HepG2 (cell line): ENCODE results near the gene MAGED2. TPM values are rescaled to one million over a fixed set of nuclear protein-coding genes. Genes with fewer than 3 reads are reported as not detected.

ENCODE experiments used
- ATAC-seq: fragments of 200-7000 bp; cut with Tn5 transposase; 3 replicates; pipeline ENCODE4 v1.9.1; 2020; ENCODE audit warnings: mild to moderate bottlenecking, moderate library complexity
- BruUV-seq: library from RNA; stranded (reverse); fragments of 400-500 nt; replicated peaks from 2 replicates; lab custom pipeline; 2021; lab: Mats Ljungman, UMichigan
- CTCF ChIA-PET: fragments of 300-600 bp; formaldehyde crosslinking; extraction: SDS; loops from one replicate; lab custom pipeline; 2021; ENCODE audit warnings: low total read pairs, inconsistent platforms, low intra/inter-chr PET ratio; lab: Yijun Ruan, JAX
- POLR2A ChIA-PET: fragments of 350-600 bp; sonication (Branson Sonifier 250); formaldehyde crosslinking; loops from one replicate; lab custom pipeline; 2020; ENCODE audit warnings: antibody characterized with exemption, inconsistent platforms; lab: Yijun Ruan, JAX
- DNase-seq: peaks from one replicate; pipeline ENCODE4 v3.0.0-alpha.2; 2015; ENCODE audit warnings: low spot score
- FAIRE-seq: peaks from 3 replicates; lab custom pipeline; 2011; peaks lifted over from hg19 to GRCh38; lab: Jason Lieb, UNC
- H2AFZ ChIP-seq: one replicate; pipeline ENCODE4 v1.6.1; 2011; ENCODE audit warnings: low read length, inconsistent platforms
- H3K27ac ChIP-seq: fragments of 300-600 bp; 3 replicates; pipeline ENCODE4 v1.8.0; 2011; ENCODE audit warnings: mixed run types, mild to moderate bottlenecking, mixed read lengths, low read length, inconsistent platforms; ENCODE audit not compliant: insufficient read depth; ENCODE audit errors: extremely low read length
- H3K27me3 ChIP-seq, 2 experiments: fragments of 200-600 bp in 1 of 2; 2 replicates in 1 of 2; 3 replicates in 1 of 2; pipeline versions ENCODE4 v1.6.0 to v1.8.0; 2011; ENCODE audit warnings: low read length in 2 of 2, mild to moderate bottlenecking in 2 of 2, moderate library complexity in 2 of 2, inconsistent platforms in 1 of 2; ENCODE audit not compliant: insufficient read depth in 2 of 2, control insufficient read depth in 1 of 2
- H3K36me3 ChIP-seq, 2 experiments: fragments of 200-600 bp in 1 of 2; replicated peaks in 1 of 2; 2 replicates in 1 of 2; 3 replicates in 1 of 2; pipeline versions ENCODE4 v1.5.1 to v1.8.0; 2011; ENCODE audit warnings: low read length in 2 of 2, inconsistent platforms in 1 of 2; ENCODE audit not compliant: insufficient read depth in 2 of 2, control insufficient read depth in 1 of 2
- H3K4me1 ChIP-seq: 2 replicates; pipeline ENCODE4 v1.5.1; 2012; ENCODE audit warnings: low read length, inconsistent platforms; ENCODE audit not compliant: insufficient read depth
- H3K4me2 ChIP-seq: 2 replicates; pipeline ENCODE4 v1.6.0; 2011; ENCODE audit warnings: low read depth, low read length, inconsistent platforms
- H3K4me3 ChIP-seq, 3 experiments: fragments of 200-600 bp in 1 of 3; sonication (generic), shearing (Covaris generic) in 1 of 3; replicated peaks in 1 of 3; 2 replicates each; pipeline ENCODE4 v1.5.1; 2011 to 2016; ENCODE audit warnings: low read length in 3 of 3, inconsistent platforms in 2 of 3, low read depth in 2 of 3, mild to moderate bottlenecking in 2 of 3, control low read depth in 1 of 3, mixed read lengths in 1 of 3; ENCODE audit not compliant: insufficient read depth in 1 of 3
- H3K79me2 ChIP-seq: one replicate; pipeline ENCODE4 v1.6.1; 2011; ENCODE audit warnings: low read length, inconsistent platforms; ENCODE audit not compliant: insufficient read depth
- H3K9ac ChIP-seq: 2 replicates; pipeline ENCODE4 v1.6.0; 2011; ENCODE audit warnings: mild to moderate bottlenecking, low read depth, low read length, inconsistent platforms; ENCODE audit not compliant: insufficient read depth
- H3K9me3 ChIP-seq: 2 replicates; pipeline ENCODE4 v1.5.1; 2012; ENCODE audit warnings: mild to moderate bottlenecking, low read length
- H4K20me1 ChIP-seq: 2 replicates; pipeline ENCODE4 v1.6.0; 2011; ENCODE audit warnings: inconsistent platforms, mild to moderate bottlenecking, low read length, moderate library complexity; ENCODE audit not compliant: insufficient read depth
- BATF2 ChIP-seq: sonication (generic); formaldehyde crosslinking; IDR thresholded peaks from 2 replicates; pipeline ENCODE4 v1.8.0; 2022; ENCODE audit warnings: mild to moderate bottlenecking, missing genetic modification reagents, moderate library complexity
- DPF2 ChIP-seq: sonication (generic); formaldehyde crosslinking; IDR thresholded peaks from 2 replicates; pipeline ENCODE4 v1.4.0; 2020; ENCODE audit warnings: mild to moderate bottlenecking, low read depth, missing genetic modification reagents, borderline replicate concordance
- HOXA7 ChIP-seq: sonication (generic); formaldehyde crosslinking; IDR thresholded peaks from 2 replicates; pipeline ENCODE4 v1.8.1; 2022; ENCODE audit warnings: mild to moderate bottlenecking, missing genetic modification reagents, moderate library complexity
- MLX ChIP-seq: IDR thresholded peaks from 2 replicates; pipeline ENCODE4 v1.6.1; 2016
- ZBTB37 ChIP-seq: sonication (generic); formaldehyde crosslinking; IDR thresholded peaks from 2 replicates; pipeline ENCODE4 v1.4.0; 2020; ENCODE audit warnings: mild to moderate bottlenecking, missing genetic modification reagents
- ZBTB43 ChIP-seq: sonication (generic); formaldehyde crosslinking; conservative IDR thresholded peaks from 2 replicates; pipeline ENCODE4 v1.4.0; 2020; ENCODE audit warnings: missing genetic modification reagents
- ZHX2 ChIP-seq, 2 experiments: sonication (generic) in 1 of 2; formaldehyde crosslinking in 1 of 2; IDR thresholded peaks; 2 replicates each; pipeline versions ENCODE4 v1.6.1 to v1.9.0; 2014 to 2022; ENCODE audit warnings: antibody characterized with exemption in 1 of 2, borderline replicate concordance in 1 of 2, inconsistent platforms in 1 of 2, low read depth in 1 of 2, missing genetic modification reagents in 1 of 2
- ZKSCAN5 ChIP-seq: sonication (generic); formaldehyde crosslinking; IDR thresholded peaks from 2 replicates; pipeline ENCODE4 v1.5.1; 2020; ENCODE audit warnings: mild to moderate bottlenecking, missing genetic modification reagents
- ZNF616 ChIP-seq: sonication (generic); formaldehyde crosslinking; IDR thresholded peaks from 2 replicates; pipeline ENCODE4 v1.5.0; 2020; ENCODE audit warnings: low read depth, mild to moderate bottlenecking, missing genetic modification reagents
- ZUFSP ChIP-seq: sonication (generic); formaldehyde crosslinking; IDR thresholded peaks from 2 replicates; pipeline ENCODE4 v1.9.0; 2021; ENCODE audit warnings: missing genetic modification reagents, mild to moderate bottlenecking, borderline replicate concordance
- WGBS: methylation state at CpG from one replicate; pipeline ENCODE4 v1.1.6; 2017; ENCODE audit warnings: low lambda C conversion rate; 5-methylcytosine and 5-hydroxymethylcytosine counted together
- in situ Hi-C: cut with HindIII; loops from 2 replicates; pipeline ENCODE4 v1.10.0; 2017; ENCODE audit warnings: low pct_unique_long_range_greater_than_20kb; ENCODE audit not compliant: extremely low pct_ligation_motif_present
- intact Hi-C: fragments of 100-400 bp; cut with micrococcal nuclease; formaldehyde crosslinking; loops from one replicate; pipeline ENCODE4 v1.10.0; 2022; ENCODE audit not compliant: unreplicated experiment
- polyA plus RNA-seq, 8 experiments: library from polyadenylated mRNA; depleted of rRNA in 3 of 8; stranded (reverse) in 7 of 8; unstranded in 1 of 8; fragments of >200 nt; fragmentation: Illumina TruSeq in 4 of 8; extraction: Trizol in 4 of 8; gene quantifications; 2 replicates each; pipeline versions ENCODE4 v1.2.1 to v1.2.3, GENCODE V29; 2011 to 2016; ENCODE audit warnings: low read depth in 4 of 8, missing spikeins in 1 of 8, mixed read lengths in 1 of 8; ENCODE audit not compliant: insufficient read depth in 1 of 8
- total RNA-seq, 5 experiments: library from RNA; depleted of rRNA; stranded (reverse); fragments of >200 nt; fragmentation: Illumina TruSeq; extraction: Trizol; gene quantifications; 2 replicates each; pipeline ENCODE4 v1.2.3, GENCODE V29; 2016; ENCODE audit warnings: low read depth in 1 of 5

The MAGED2 gene
- total and polyA plus RNA-seq, 2 of the 13 experiments (the other 11 are each of a cell fraction or from before 2014, with no cell fraction given): 142 to 153 TPM

- intact Hi-C loops: no loop called here
- Histone ChIP-seq H3K4me1 (no peaks in the 10 kb centered on the region), H3K79me2 (no peaks in the 10 kb centered on the region), H3K36me3 (peaks cover 3 to 4% of the 10 kb centered on the region in 2 experiments; a peak in 1 of 5 replicates), H3K4me2 (no peak overlapping the region), H3K9ac (no peak overlapping the region), H3K9me3 (no peaks in the 10 kb centered on the region), H2AFZ (no peak overlapping the region), H3K4me3 (no peak overlapping the region), H3K27ac (no peak overlapping the region), H3K27me3 (no peaks in the 10 kb centered on the region), H4K20me1 (no peaks in the 10 kb centered on the region)
- WGBS: 58% methylated on average over 2 of the region's 5 CpGs
- in situ Hi-C loops: no loop called here
- ChIA-PET CTCF (no interaction called here), POLR2A (no interaction called here)
- FAIRE-seq (no peak), ATAC-seq (peak; percentile 12; the same call in 2 of the 3 replicates), DNase-seq (no peak)
- no TSS peak for BruUV-seq
- no peak for TF ChIP-seq ZBTB43 (CRISPR knock-in tag)
- no peak for TF ChIP-seq MLX
- no peak for TF ChIP-seq ZUFSP
- TF ChIP-seq DPF2 (CRISPR knock-in tag): no peak
- TF ChIP-seq ZNF616 (CRISPR knock-in tag): no peak
- TF ChIP-seq ZBTB37 (CRISPR knock-in tag): no peak
- TF ChIP-seq ZHX2 (IDR thresholded peaks at IDR 0.05; ENCODE audit: low read depth): no peak
- TF ChIP-seq ZHX2 (CRISPR knock-in tag; IDR thresholded peaks at IDR 0.05; ENCODE audit: borderline replicate concordance): no peak
- no peak for TF ChIP-seq HOXA7 (CRISPR knock-in tag)
- TF ChIP-seq ZKSCAN5: no peak
- TF ChIP-seq BATF2 (CRISPR knock-in tag): no peak
Measured at GRCh38 chrX:54818221-54818620, 10.7 kb downstream of the MAGED2 start.
